Stimulated activated effector memory CD8-positive, alpha-beta T cell treated with anti-CD3 and anti-CD28 coated beads, Interleukin-12 subunit alpha, Interleukin-12 subunit beta, amount 100 ng/mL, for 72 hours (primary cell): ENCODE measurements around the gene MAP1B.

Experiments used
- ATAC-seq: fragments of 150-1000 bp; cut with Tn5 transposase; 2 replicates; pipeline ENCODE4 v1.10.0; 2021
- DNase-seq, 2 donors: peaks; one replicate each; pipeline ENCODE4 v3.0.0; 2021 to 2022; ENCODE audit warnings: low spot score in 2 of 2
- H3K27ac Mint-ChIP-seq: one replicate; pipeline ENCODE4 v1.8.0; 2022; ENCODE audit warnings: mild to moderate bottlenecking, mixed read lengths
- H3K36me3 Mint-ChIP-seq: one replicate; pipeline ENCODE4 v1.8.0; 2022; ENCODE audit warnings: mild to moderate bottlenecking, mixed read lengths
- H3K4me1 Mint-ChIP-seq: one replicate; pipeline ENCODE4 v1.8.0; 2022; ENCODE audit warnings: mixed read lengths
- H3K4me3 Mint-ChIP-seq: one replicate; pipeline ENCODE4 v1.8.0; 2022; ENCODE audit warnings: mild to moderate bottlenecking, mixed read lengths
- H3K9me3 Mint-ChIP-seq: one replicate; pipeline ENCODE4 v1.8.0; 2022; ENCODE audit warnings: mixed read lengths

The MAP1B gene

DNA sequence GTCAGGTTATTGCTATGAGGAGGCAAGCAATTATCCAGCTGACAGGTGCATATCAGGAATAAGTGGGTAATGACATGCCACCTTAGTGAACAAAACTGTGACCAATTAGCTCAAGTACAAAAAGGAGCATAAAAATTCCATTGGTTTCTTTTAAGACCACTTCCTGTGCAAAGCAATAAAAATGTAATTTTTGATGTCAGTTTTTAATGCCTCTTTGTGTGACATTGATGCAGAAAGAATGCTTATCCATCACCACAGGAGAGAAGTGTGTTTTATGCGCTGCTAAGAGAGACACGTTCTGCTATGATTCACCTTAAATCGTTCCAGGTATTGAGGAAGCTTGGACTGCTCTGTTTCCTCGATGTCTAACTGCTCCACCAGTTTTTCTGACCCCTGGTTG, 116.1 kb downstream of the MAP1B start:
- no peaks in the 10 kb centered on the region for H3K4me1 Mint-ChIP-seq
- H3K9me3 Mint-ChIP-seq, result no peaks in the 10 kb centered on the region
- no peak for DNase-seq
- peaks cover 89% of the 10 kb centered on the region for H3K36me3 Mint-ChIP-seq
- no peak overlapping the region for H3K4me3 Mint-ChIP-seq
- no peak for ATAC-seq
- no peak overlapping the region for H3K27ac Mint-ChIP-seq

DNA sequence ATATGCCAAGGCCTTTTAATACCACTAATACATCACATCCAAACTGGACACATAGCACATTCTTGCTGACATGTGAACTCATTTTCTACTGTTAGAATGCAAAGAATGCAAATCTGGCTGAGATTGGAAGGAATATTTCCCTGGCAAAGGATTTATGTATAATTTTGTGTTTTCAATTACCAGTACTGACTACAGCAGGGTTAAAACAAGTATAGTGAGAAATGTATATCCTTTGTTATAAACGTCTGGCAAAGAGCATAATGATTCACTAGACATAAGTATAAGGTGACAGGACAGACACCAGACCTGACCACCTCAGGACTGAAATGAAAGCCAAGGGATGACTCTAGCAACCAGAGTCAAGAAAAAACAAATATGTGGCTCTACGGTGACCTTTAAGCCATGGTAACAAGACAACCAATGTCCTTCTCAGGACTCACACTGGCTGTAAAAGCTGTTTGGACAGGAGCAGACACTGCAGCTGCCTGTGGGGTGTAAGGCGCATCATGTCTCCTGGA, 117.7 kb downstream of the MAP1B start:
- Mint-ChIP-seq H3K4me3 (no peak overlapping the region), H3K27ac (no peak overlapping the region), H3K9me3 (no peaks in the 10 kb centered on the region), H3K36me3 (peaks cover 73% of the 10 kb centered on the region), H3K4me1 (no peaks in the 10 kb centered on the region)
- ATAC-seq (no peak), DNase-seq (no peak)

DNA sequence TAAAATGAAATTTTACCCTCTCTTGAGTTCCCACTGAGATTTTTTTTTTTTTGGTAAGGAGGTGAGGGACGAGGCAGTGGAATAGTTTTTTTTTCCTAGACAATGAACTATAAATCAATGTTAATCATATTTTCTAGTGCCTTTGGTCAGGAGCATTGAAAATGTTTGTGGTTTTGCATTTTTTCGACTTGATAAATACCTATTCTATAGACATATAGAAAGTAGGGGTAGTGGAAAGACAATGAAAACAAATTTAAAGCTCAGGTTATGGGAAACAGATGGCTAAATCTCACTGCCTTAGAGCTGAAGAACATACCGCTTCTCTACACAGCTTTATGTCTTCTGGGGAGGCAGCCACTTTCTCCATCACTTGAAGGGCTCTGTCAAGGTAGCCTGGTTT, 118.5 kb downstream of the MAP1B start:
- no peak overlapping the region for H3K27ac Mint-ChIP-seq
- peaks cover 70% of the 10 kb centered on the region for H3K36me3 Mint-ChIP-seq
- DNase-seq (no peak), ATAC-seq (no peak)
- H3K4me3 Mint-ChIP-seq, result no peak overlapping the region
- no peaks in the 10 kb centered on the region for H3K9me3 Mint-ChIP-seq
- no peaks in the 10 kb centered on the region for H3K4me1 Mint-ChIP-seq

DNA sequence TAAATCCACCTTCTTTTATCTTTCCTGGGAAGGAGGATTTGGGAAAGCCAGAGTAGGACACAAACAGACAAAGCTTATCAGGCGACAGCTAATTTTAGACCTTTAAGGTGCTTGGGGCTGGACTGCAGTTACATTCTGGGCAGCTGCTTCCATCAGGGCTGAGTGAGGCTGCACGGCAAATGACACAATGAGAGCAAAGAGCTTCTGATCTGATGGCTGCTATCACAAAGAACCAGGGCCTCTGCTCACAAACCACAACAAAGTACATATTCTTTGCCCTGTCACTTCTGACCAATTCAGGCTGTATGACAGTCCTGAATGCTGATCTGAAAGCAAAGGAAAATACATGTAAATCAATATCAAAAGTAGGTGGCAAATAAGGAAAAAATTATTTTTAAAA, 119.7 kb downstream of the MAP1B start:
- DNase-seq, result no peak
- Mint-ChIP-seq H3K4me1 (peaks cover under 1% of the 10 kb centered on the region), H3K4me3 (no peak overlapping the region), H3K36me3 (peaks cover 70% of the 10 kb centered on the region), H3K27ac (no peak overlapping the region), H3K9me3 (no peaks in the 10 kb centered on the region)
- ATAC-seq, result no peak

DNA sequence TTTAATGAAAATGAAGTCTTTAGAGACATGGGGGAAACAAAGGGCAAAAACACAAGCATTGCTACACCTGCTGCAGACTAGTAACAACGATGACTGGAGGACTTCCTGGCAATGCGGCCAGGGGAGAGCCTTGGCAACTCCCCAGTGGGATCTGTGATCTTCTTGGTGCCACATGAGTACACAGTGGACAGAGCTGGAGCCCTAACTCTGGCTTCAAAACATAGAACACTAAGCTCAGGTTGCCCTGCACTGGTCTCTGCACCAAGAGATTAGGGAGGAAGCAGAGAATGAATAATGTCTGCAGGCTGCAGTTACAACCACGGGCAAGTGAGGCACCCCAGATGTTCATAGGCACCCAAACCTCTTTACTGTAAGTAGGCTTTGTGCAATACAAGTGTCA, 121.7 kb downstream of the MAP1B start:
- peaks cover 15% of the 10 kb centered on the region for H3K4me1 Mint-ChIP-seq
- no peaks in the 10 kb centered on the region for H3K9me3 Mint-ChIP-seq
- no peak overlapping the region for H3K27ac Mint-ChIP-seq

DNA sequence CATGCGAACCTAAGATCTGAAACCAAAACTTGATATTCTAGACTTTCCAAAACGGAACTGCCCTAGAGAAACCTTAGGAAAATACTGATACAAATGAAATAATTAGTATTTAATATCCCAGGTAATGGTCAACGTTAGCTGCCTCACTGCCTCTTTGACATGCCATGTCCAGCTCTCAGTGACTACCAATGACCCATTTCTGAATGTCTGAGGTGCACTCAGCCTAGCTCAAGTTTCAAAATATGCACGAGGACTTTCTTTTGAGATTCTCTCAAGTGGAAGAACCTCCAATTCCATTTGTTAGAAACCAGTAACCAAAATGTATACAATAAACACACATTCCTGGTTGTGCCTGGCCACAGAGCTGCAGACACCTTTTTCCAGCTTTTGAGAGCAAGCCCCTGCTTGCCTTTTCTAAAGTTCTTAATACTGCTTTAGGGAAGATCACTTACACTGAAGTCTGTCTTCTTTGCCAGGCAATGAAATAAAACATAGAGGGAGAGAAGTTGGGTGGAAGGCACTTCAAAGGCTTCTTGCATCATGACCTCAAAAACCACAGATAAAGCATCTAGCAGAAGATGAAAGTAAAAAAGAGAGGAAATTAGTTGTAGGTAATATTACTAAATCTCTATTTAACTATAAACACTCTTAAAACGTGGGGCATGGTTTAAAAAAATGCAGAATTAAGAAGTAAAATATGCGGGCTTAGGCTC, 124.9 kb downstream of the MAP1B start:
- peaks cover 66% of the 10 kb centered on the region for H3K36me3 Mint-ChIP-seq
- ATAC-seq, result no peak
- DNase-seq, result no peak

More for the DNA sequence above, 121.7 kb downstream of the MAP1B start:
- DNase-seq, result no peak
- Mint-ChIP-seq H3K36me3 (peaks cover 69% of the 10 kb centered on the region), H3K4me3 (no peak overlapping the region)
- no peak for ATAC-seq

DNA sequence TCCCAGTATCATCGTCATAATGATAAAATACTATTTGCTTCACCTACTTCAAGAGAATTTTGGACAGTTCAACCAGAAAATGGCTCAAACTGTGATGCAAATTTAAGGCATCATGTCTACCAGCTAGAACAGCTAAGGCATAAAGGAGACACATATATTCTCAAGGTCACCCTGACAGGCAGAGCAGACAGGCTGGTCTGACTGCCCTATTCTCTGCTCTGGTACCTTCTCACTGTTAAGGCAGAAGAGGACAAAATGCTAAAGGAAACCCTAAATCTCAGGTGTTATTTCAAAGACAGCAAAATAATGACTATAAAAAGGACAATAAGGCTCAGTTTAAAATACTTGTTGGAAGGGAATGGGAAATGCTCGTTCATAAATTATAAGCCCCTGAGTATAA, 125.6 kb downstream of the MAP1B start:
- no peak for ATAC-seq
- H3K27ac Mint-ChIP-seq, result no peak overlapping the region
- H3K36me3 Mint-ChIP-seq, result peaks cover 69% of the 10 kb centered on the region
- no peak overlapping the region for H3K4me3 Mint-ChIP-seq
- peaks cover 36% of the 10 kb centered on the region for H3K4me1 Mint-ChIP-seq
- no peak for DNase-seq
- no peaks in the 10 kb centered on the region for H3K9me3 Mint-ChIP-seq

More for the DNA sequence above, 124.9 kb downstream of the MAP1B start:
- Mint-ChIP-seq H3K4me1 (peaks cover 36% of the 10 kb centered on the region), H3K4me3 (no peak overlapping the region), H3K9me3 (no peaks in the 10 kb centered on the region), H3K27ac (no peak overlapping the region)

DNA sequence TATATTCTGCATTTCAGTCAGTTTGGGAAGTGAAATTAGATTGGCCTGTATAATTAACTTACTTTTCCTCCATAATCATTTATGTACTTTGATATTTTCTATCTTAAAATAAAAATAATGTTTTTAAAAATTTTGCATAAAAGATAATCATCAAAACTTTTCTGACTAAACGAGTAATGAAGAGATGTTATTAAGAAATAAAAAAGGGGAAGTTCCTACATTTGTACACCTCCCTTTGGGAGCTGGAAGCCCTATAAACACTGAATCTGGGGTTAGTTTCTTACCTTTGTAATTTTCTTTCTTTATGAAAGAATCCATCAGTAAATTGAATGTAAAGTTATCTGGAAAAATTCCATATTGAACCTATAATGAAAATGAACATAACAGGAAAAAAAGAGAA, 126.6 kb downstream of the MAP1B start:
- Mint-ChIP-seq H3K4me3 (no peak overlapping the region), H3K9me3 (no peaks in the 10 kb centered on the region), H3K27ac (no peak overlapping the region), H3K4me1 (peaks cover 36% of the 10 kb centered on the region), H3K36me3 (peaks cover 69% of the 10 kb centered on the region)
- ATAC-seq (no peak), DNase-seq (no peak)

DNA sequence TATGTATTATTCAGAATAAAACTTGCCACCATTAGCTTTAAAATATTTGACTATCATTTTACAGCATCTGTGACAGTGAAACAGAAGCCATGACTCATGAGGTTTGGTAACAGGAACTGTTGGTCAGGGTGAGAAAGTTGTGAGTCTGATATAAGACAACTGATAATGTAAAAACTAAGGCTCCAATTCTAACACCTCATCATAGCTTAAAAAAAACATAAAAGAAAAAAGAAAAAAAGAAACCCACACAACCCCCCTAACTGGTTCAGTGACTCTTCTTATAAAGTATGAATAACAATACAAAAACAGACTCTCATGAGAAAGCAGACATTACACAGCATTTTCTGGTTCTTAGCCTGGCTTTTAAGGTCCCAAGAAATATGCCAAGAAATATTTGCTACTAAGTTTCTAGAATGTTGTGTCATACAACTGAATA, 127.0 kb downstream of the MAP1B start:
- DNase-seq (no peak), ATAC-seq (peak; percentile 99)
- H3K4me3 Mint-ChIP-seq, result no peak overlapping the region
- H3K36me3 Mint-ChIP-seq, result peaks cover 69% of the 10 kb centered on the region
- no peaks in the 10 kb centered on the region for H3K9me3 Mint-ChIP-seq
- H3K4me1 Mint-ChIP-seq, result peaks cover 36% of the 10 kb centered on the region
- H3K27ac Mint-ChIP-seq, result no peak overlapping the region

DNA sequence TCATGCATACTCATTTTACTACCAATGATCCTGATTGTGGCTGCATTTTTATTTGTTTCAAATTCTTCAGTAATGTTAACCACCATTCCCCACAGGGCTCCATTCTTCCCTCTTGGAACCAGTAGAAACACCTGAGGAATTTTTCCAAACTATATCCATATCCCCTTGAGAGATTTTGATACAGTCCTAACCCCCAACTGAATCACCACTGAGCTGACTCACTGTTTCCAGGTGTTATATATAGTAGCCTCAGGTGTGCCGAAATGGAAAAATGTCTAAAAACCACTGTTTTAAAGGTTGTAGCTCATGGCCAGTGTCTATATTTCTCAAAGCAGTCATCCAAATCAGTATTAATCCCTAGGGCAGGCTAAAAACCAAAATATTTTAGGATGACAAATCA, 127.6 kb downstream of the MAP1B start:
- Mint-ChIP-seq H3K36me3 (peaks cover 69% of the 10 kb centered on the region), H3K27ac (no peak overlapping the region), H3K4me1 (peaks cover 36% of the 10 kb centered on the region), H3K4me3 (no peak overlapping the region), H3K9me3 (no peaks in the 10 kb centered on the region)
- no peak for DNase-seq
- ATAC-seq, result no peak

DNA sequence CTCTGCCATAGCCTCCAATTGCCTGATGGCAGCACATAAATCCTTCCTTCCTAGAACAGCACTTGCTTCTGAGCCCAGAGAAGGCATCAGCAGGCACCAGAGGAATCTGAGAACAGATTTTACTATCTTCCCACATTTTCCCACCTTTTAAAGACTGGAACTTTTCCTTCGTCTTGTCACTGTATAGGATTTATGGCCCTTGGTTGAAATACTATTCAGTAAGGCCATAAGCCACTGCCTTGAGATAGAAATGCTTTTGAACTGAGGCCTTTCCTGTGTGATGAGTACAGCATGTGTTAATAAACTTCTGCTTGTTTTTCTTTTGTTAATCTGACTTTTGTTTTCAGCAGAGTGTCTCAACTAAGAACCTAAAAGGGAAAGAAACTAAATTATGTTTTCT, 128.4 kb downstream of the MAP1B start:
- DNase-seq, result no peak
- H3K4me1 Mint-ChIP-seq, result peaks cover 36% of the 10 kb centered on the region
- no peak overlapping the region for H3K27ac Mint-ChIP-seq
- no peak for ATAC-seq
- no peaks in the 10 kb centered on the region for H3K9me3 Mint-ChIP-seq
- peaks cover 65% of the 10 kb centered on the region for H3K36me3 Mint-ChIP-seq
- H3K4me3 Mint-ChIP-seq, result no peak overlapping the region

DNA sequence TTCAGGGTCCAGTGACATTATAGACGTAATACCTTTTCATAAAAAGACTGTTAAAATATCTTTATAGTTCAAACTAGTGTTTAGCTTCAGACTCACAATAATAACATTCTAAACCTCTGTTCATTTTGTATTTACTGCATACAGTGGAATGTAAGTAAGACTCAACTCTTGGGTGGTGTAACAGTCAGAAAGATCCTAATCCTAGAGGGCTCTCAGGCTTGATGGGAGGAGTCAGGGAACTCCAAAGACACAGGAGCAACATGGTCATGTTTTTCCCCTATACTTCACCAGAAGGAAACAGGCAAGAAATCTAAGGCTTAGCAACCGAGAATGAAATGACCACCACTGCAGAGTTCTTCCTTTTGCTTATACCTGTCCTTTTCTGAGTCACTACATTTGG, 130.1 kb downstream of the MAP1B start:
- Mint-ChIP-seq H3K4me1 (peaks cover 32% of the 10 kb centered on the region), H3K4me3 (no peak overlapping the region), H3K36me3 (peaks cover 54% of the 10 kb centered on the region), H3K9me3 (no peaks in the 10 kb centered on the region), H3K27ac (no peak overlapping the region)
- no peak for ATAC-seq
- no peak for DNase-seq

DNA sequence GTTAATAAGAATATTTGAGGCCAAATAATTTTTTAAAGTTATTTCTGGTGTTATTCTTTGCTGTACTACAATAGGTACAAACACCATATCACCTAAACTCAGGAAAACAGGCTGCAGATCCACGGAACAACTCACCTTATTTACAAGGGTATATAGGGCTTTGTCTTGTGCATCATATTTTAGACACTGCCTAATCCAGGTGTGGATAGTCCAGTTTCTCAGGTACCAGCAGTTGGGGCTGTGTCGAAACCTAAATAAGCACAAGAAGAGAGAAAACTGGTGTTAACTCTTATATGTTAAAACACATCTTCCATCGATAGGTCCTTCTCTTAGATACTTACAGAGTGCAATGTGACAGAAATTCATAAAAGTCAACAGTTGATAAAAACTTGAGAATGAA, 130.6 kb downstream of the MAP1B start:
- Mint-ChIP-seq H3K36me3 (peaks cover 49% of the 10 kb centered on the region), H3K4me1 (peaks cover 27% of the 10 kb centered on the region), H3K9me3 (no peaks in the 10 kb centered on the region), H3K27ac (no peak overlapping the region), H3K4me3 (no peak overlapping the region)
- ATAC-seq, result no peak
- DNase-seq, result no peak

DNA sequence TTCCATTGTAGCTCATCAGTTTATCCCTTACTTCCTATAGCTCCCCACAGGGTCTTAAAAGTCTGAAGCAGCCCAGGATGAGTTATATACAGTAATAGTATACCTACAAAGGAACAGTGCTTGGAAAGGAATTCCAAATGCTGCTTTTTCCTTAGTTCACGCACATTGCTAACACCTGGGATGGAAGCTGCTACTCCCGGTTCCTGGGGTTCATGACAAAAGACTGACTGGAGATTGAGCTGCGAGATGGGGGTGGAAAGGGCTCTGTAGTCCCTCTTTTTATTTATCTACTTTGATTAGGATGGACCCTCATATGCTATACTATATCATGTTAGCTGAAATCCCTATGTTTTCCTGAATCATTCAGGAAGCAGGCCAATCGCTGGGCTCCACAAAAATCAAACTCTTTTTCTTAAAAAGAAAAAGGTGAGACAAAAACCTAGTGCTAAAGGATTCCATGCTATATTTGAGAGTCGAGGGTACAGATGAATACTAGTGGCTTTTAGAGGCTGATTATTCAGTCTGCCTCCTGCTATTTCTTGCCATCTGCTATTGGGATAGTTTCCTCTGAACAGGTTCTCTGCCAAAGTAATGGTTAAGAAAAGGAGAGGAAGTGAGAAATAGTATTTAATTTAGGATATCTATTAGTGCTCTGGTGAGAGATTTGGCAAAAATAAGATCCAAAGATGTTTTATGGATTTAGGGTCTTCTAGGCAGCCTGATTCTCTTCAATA, 131.6 kb downstream of the MAP1B start:
- Mint-ChIP-seq H3K36me3 (peaks cover 40% of the 10 kb centered on the region), H3K9me3 (no peaks in the 10 kb centered on the region), H3K27ac (no peak overlapping the region), H3K4me1 (peaks cover 22% of the 10 kb centered on the region), H3K4me3 (no peak overlapping the region)
- ATAC-seq, result no peak
- no peak for DNase-seq

DNA sequence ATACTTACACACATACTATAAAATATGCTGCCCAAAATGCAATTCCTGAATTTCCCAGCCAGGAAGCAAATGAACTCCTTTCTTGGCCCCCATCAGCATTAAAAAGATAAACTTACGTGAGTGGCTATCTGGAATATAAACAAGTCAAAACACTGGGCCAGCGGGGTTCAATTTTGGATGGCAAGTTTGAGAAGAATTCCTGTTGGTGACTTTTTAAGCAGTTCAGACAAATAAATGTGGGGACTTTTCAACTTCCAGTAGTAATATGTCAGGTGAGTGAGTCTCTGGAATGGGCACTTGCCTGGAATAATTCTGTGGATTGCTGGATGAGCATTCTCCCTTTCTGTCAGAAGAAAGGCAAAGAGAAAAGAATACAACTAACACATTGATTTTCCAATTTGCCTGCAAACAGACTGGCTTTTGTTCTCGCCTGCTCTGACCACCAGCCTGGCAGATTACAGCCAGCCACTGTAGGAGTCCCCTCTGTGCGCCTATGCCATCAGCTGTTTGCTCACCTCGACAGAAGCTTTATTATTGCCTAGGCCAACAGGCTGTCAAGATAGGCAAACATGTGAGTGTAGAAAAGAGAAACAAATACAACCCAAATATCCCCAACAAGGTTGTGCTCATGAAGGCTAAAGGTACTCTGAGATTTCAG, 134.2 kb downstream of the MAP1B start:
- ATAC-seq (no peak), DNase-seq (no peak)
- Mint-ChIP-seq H3K4me1 (peaks cover 17% of the 10 kb centered on the region), H3K4me3 (no peak overlapping the region), H3K9me3 (no peaks in the 10 kb centered on the region), H3K27ac (no peak overlapping the region), H3K36me3 (peaks cover 17% of the 10 kb centered on the region)
